ENCODE measurements around the gene COMT. TPM values are rescaled to one million over a fixed set of nuclear protein-coding genes. Genes with fewer than 3 reads are reported as not detected.

The COMT gene
- total and polyA plus RNA-seq, 9 of the 15 experiments (the other 6 are each of a cell fraction or from before 2014, with no cell fraction given), result 12.5 to 351 (median 155) TPM

GRCh38 chr22:19913337-19913936 is 28.1 kb upstream of the COMT start (continued):
- TF ChIP-seq ZNF280A (IDR thresholded peaks at IDR 0.05; ENCODE audit: low read depth, partially characterized antibody) (peak; percentile 48), ZNF408 (CRISPR knock-in tag; IDR thresholded peaks at IDR 0.05; ENCODE audit: low read depth) (peak; percentile 67; the same call in 1 of the 2 replicates), SETDB1 (IDR thresholded peaks at IDR 0.05; ENCODE audit: low read length) (peak; percentile 81)

GRCh38 chr22:19914201-19914943 is 27.2 kb upstream of the COMT start:
- ChIA-PET CTCF (ENCODE audit: low intra/inter-chr PET ratio) (interaction anchor here (0.6 kb wide), 1 partner anchor 175 kb away, joined by 4 read pairs; no protein-coding TSS in a partner anchor), POLR2A (interaction anchor here (0.8 to 3.5 kb wide), 9 partner anchors 9 to 190 kb away, joined by 3 to 26 read pairs (median 5); partner anchors contain the start of genes COMT, GP1BB and TXNRD2)
- H3K9ac ChIP-seq (ENCODE audit: insufficient read depth in 1 of 2, low read depth in 2 of 2, low read length in 2 of 2), result peak overlapping the region in 1 of 2 experiments; percentile 43; a peak in 1 of 4 replicates
- no peak overlapping the region for H2AFZ ChIP-seq (ENCODE audit: low read depth, low read length)
- no peak overlapping the region for H3K4me2 ChIP-seq (ENCODE audit: insufficient read depth, low read length)
- H3K27ac ChIP-seq (ENCODE audit: extremely low read depth, low read depth, low read length), result no peak overlapping the region
- no peaks in the 10 kb centered on the region for H3K9me3 ChIP-seq (replicated peaks; ENCODE audit: control insufficient read depth, insufficient read depth, low read depth, low read length)
- H3K4me1 ChIP-seq (replicated peaks in 1 of 2; ENCODE audit: control insufficient read depth in 2 of 2, insufficient read depth in 2 of 2, low read length in 2 of 2), result peaks cover 2 to 35% of the 10 kb centered on the region in 2 experiments; a peak in 4 of 5 replicates
- no peak for DNase-seq (ENCODE audit: extremely low read depth in 1 of 4, low spot score in 3 of 4)
- no peaks in the 10 kb centered on the region; a peak in 1 of 5 replicates for H3K27me3 ChIP-seq (ENCODE audit: control insufficient read depth in 2 of 2, insufficient read depth in 2 of 2, low read length in 2 of 2)
- intact Hi-C loops (cut with micrococcal nuclease), result no loop called here
- no peak for FAIRE-seq
- H3K36me3 ChIP-seq (ENCODE audit: control insufficient read depth, insufficient read depth, low read length), result peaks cover 76% of the 10 kb centered on the region
- H3K79me2 ChIP-seq (ENCODE audit: control insufficient read depth, insufficient read depth, low read length), result no peaks in the 10 kb centered on the region
- no peaks in the 10 kb centered on the region for H3K9me1 ChIP-seq (ENCODE audit: control insufficient read depth, insufficient read depth, low read length)
- no peak for ATAC-seq
- no peaks in the 10 kb centered on the region; the same call in 1 of the 2 replicates for H4K20me1 ChIP-seq (replicated peaks; ENCODE audit: control insufficient read depth, insufficient read depth, low read length)
- no TSS peak for BruUV-seq (replicated peaks)
- 73% methylated on average over 9 of the region's 9 CpGs for WGBS (ENCODE audit: insufficient coverage, low coverage, missing lambda C conversion rate)
- in situ Hi-C loops (cut with MboI), result loop anchor here (5.0 kb wide), 1 partner anchor 182 kb away; no protein-coding TSS in a partner anchor
- no peak overlapping the region for H3K4me3 ChIP-seq
- 0 out of 2 replicates have a peak, but pooled peaks have one; percentile 56 for TF ChIP-seq MIER1 (IDR thresholded peaks at IDR 0.05; ENCODE audit: low read depth)
- TF ChIP-seq KLF10 (CRISPR knock-in tag; IDR thresholded peaks at IDR 0.05), result 0 out of 2 replicates have a peak, but pooled peaks have one; percentile 7
- TF ChIP-seq KHSRP (IDR thresholded peaks at IDR 0.05), result no peak
- TF ChIP-seq ZNF707 (CRISPR knock-in tag; conservative IDR thresholded peaks at IDR 0.05), result peak; percentile 30; the same call in 1 of the 2 replicates
- TF ChIP-seq HBP1 (CRISPR knock-in tag; IDR thresholded peaks at IDR 0.05), result 0 out of 2 replicates have a peak, but pooled peaks have one; percentile 26
- peak; percentile 68; the same call in 1 of the 2 replicates for TF ChIP-seq NR2F6 (CRISPR knock-in tag; IDR thresholded peaks at IDR 0.05)
- TF ChIP-seq ZNF436 (CRISPR knock-in tag; IDR thresholded peaks at IDR 0.05), result 0 out of 2 replicates have a peak, but pooled peaks have one; percentile 49
- TF ChIP-seq OTX1 (CRISPR knock-in tag; IDR thresholded peaks at IDR 0.05), result peak; percentile 69; the same call in 1 of the 2 replicates
- no peak for TF ChIP-seq NCOA6 (IDR thresholded peaks at IDR 0.05)
